ENCODE data around the gene LRP1B.
"Not testable (repeated sequence)": the region's sequence is repeated elsewhere in the genome, so short reads cannot be mapped to it uniquely, and the experiment has no call there.

The LRP1B gene

DNA sequence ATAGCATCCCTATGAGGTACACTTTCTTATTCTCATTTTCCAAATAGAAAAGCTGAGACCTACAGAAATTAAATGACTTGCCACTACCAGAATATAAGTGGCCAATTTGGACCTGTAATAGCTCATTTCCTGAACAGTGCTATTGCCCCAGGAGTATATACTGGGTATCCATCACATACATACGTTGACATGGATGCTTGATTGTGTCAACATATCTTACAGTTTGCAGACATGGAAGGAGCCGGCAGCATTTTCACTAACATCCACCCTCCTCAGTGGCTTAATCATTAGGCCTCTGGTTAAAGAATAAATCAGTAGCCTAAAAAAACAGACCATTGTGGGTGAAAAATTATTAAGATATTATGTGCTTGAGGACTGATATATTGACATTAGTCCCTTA, 829.3 kb downstream of the LRP1B start:
- DNase-seq (ENCODE audit: extremely low spot score, insufficient read length, low read depth) = no peak
- FAIRE-seq = no peak

DNA sequence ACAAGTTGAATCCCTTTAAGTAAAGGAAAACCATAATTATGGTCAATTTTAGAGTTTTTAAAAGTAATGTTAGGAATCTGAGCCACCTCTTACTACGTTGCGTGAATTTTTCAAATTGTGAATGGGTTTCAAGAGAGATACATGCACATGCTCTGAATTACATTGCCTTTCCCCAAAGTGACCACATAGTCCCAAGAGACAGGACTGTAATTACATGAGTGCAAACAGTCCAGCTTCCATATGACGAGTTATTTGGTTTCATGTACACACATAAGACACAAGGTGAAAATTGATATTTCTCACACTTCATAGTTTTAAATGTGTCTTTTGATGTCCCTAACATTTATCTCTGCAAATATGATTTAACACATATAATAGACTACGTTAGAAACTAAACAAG, 850.8 kb downstream of the LRP1B start:
- no peak for FAIRE-seq
- DNase-seq (ENCODE audit: extremely low spot score, insufficient read length, low read depth) = no peak

DNA sequence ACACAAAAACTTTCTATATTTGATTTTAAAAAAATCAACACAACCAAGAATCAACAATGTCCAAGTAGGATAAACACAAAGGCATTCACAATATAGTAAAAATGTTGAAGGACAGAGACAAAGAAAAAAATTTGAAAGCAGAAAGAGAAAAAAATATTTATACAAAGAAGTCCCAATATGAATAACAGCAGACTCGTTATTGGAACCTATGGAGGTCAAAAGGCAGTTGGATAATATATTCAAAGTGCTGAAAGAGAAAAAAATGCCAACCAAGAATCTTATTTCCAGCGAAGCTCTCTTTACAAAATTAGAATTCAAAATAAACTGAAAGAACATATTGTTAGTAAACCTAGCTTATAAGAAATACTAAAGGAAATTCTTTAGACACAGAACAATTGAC, 859.5 kb downstream of the LRP1B start:
- FAIRE-seq (no peak), DNase-seq (ENCODE audit: extremely low spot score, insufficient read length, low read depth) (no peak)

DNA sequence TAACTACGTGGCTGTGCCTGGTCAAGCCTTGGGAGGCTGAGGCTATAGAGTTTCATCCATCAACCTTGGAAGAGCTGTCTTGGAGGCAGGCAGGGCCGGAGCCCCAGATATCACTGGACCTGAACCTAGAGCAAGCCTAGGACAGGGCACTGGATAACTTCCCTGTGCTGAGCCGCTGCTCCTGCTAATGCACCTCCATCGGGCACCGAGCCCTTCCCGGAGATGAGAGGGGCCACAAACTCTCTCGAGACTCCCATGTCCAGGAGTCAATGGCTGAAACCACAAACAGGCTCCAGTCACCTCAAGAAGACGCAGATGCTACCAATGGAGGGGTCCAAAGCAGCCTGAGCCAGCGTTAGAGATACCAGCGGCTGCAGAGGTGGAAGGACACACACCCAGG, 866.0 kb downstream of the LRP1B start:
- DNase-seq (ENCODE audit: extremely low spot score, insufficient read length, low read depth) (no peak), FAIRE-seq (no peak)

DNA sequence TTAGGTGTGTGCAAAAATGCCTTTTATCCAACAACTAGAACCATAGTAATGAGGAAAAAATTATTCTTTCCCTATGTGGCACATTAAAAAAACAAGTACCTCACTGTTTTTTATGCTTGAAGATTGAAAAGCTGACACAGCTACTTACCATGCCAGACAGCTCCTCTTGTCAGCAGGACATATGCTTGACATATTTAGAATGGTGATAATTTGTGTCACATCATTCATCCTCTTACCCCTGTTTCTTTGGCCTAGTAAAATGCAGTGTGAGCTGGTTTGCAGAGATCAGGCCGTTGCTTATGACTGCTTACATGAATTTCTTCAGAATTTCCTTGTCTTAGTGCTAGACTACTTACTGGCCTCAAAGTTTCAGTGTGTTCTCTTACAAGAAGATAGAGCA, 869.9 kb downstream of the LRP1B start:
- DNase-seq (ENCODE audit: extremely low spot score, insufficient read length, low read depth) (no peak), FAIRE-seq (no peak)

DNA sequence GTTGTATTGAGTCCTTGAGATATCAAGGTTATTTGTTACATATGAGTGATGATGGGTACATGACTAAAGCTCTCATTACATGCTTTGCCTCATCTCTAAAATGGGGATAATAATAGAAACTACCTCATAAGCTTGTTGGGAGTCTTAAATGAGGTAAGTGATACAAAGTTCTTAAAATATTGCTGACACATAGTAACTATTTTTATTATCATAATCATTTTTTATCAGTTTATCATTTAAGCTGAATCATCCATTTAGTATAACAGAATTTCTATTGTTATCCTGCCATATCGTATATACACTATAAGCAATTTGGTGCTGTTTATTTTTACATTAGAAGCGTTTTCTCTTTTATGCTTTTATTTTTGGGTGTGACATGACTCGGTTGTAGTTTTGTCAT, 871.1 kb downstream of the LRP1B start:
- FAIRE-seq (no peak), DNase-seq (ENCODE audit: extremely low spot score, insufficient read length, low read depth) (no peak)

DNA sequence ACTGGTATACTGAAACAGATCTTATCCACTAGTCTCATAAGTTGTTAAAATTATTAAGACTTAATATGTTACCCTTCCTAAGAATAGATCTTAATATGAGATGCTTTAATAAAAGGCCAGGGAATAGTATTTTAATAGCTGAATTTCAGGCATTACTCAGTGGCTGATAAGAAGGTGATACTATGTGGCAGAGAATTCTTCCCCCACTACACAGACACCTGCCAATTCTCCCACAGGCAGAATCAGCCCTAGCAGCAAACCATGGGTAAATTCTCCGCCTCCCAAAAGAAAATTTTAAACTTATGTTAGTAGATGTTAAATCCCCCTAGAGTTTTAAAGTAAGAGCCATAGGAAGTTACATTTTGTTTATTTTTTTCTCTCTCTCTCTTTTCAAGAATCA, 888.8 kb downstream of the LRP1B start:
- DNase-seq (ENCODE audit: extremely low spot score, insufficient read length, low read depth) = no peak
- no peak for FAIRE-seq

DNA sequence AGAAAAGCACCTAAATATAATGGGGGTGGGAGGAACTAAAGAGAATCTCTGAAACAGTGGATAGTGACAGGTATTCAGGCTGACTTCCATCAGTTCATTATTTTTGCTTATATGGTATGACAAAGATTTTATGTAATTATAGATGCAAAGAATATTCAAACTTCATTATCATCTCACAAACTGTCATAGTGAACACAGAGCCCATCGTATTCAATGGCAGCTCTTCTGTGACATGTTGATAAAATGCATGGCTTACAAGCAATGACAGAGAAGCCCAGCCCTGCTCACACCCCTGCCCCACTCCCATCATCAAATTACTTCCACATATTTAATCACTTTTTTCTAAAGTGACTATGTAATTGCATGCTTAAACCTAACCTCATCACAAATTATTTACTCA, 904.3 kb downstream of the LRP1B start:
- FAIRE-seq (no peak), DNase-seq (ENCODE audit: extremely low spot score, insufficient read length, low read depth) (no peak)

DNA sequence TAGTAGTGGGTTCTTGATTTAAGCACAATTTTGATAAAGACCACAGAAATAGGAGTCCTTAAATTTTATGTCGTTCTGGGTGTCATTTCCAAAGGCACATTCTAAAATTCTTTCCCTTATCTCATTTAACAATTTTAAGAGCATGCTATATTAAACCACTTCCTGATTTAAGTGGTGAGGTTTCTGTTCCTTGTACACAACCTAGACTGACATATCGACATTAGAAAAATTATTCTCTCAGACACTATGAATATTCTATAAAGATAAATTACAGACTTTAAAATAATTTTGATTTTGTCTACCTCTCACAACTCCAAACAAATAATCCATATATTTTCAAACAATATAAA, 923.8 kb downstream of the LRP1B start:
- no peak for FAIRE-seq
- no peak for DNase-seq (ENCODE audit: extremely low spot score, insufficient read length, low read depth)

DNA sequence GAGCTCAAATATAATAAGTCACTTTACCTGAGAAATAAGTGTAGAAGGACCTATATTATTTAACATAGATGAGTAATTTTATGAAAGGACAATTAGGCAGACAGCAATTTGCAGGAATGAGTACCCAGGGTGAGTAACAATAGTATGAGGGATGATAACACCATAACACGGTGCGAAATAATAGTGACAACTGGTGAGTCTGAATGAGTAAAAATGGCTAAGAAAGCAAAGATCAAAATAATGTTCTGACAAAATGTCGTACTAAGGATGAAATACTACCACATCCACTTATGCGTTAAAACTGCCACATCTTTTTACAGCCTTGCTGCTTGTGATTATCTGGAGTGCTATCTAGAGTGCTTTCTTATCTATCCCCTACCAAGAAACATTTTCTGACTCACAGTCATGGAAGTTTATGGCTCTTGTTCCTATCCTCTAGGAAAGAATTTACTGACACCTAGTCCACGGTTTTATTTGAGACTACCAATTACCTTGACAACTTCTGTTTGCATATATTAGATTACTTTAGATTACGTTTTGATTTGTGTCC, 929.7 kb downstream of the LRP1B start:
- no peak for DNase-seq (ENCODE audit: extremely low spot score, insufficient read length, low read depth)
- no peak for FAIRE-seq

DNA sequence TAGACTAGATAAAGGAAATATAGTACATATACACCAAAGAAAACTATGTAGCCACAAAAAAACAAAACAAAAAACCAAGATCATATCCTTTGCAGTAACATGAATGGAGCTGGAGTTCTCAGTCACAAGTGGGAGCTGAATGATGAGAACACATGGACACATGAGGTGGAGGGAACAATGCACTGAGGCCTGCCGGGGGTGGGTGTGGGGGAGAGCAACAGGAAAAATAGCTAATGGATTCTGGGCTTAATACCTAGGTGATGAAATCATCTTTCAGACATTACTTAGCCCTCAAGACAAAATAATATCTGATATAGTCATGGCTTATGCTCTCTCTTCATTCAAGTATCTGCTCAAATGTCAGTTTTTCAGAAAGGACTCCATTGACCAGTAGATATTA, 930.6 kb downstream of the LRP1B start:
- DNase-seq (ENCODE audit: extremely low spot score, insufficient read length, low read depth) (no peak), FAIRE-seq (no peak)

DNA sequence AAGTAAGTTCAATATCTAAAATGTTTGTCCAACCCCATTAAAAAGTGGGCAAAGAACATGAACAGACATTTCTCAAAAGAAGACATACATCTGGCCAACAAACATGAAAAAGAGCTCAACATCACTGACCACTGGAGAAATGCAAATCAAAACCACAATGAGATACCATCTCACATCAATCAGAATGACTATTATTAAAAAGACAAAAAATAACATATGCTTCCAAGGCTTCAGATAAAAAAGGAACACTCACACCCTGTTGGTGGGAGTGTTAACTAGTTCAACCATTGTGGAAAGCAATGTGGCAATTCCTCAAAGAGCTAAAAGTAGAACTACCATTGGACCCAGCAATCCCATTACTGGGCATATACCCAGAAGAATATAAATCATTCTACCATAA, 931.1 kb downstream of the LRP1B start:
- FAIRE-seq = no peak

DNA sequence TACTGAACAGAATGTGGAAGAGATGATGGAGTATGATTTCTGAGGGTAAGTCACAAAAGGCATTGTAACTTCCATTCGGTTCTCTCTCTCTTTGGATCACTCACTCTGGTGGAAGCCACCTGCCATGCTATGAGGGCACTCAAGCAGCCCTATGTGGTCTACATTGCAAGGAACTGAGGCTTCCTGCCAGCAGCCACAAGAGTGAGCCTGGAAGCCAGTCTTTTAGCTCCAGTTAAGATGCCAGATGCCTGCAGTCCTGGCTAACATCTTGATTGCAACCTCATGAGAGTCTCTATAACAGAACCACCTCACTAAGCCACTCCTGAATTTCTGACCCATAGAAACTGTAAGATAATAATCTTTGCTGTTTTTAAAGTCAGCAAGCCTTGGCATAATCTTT, 935.7 kb downstream of the LRP1B start:
- DNase-seq (ENCODE audit: extremely low spot score, insufficient read length, low read depth) (no peak), FAIRE-seq (no peak)

More for the DNA sequence above, 931.1 kb downstream of the LRP1B start:
- DNase-seq (ENCODE audit: extremely low spot score, insufficient read length, low read depth) = no peak

DNA sequence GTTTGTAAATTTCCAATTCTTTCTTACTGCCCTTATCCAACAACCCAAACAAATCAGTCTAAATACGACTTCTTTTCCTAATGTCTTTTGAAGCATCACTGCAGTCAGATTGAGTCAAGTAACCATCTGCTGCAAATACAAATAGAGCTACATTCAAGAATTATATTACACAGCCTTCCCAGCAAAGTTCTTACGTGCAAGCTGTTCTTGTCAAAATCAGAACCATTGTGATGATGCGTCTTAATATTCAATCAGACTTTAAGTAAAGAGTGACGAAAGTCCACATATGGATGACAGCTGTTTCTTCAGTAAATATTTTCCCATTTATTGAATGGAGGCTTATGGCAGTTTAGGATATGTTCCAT, 943.8 kb downstream of the LRP1B start:
- FAIRE-seq (no peak), DNase-seq (ENCODE audit: extremely low spot score, insufficient read length, low read depth) (no peak)

DNA sequence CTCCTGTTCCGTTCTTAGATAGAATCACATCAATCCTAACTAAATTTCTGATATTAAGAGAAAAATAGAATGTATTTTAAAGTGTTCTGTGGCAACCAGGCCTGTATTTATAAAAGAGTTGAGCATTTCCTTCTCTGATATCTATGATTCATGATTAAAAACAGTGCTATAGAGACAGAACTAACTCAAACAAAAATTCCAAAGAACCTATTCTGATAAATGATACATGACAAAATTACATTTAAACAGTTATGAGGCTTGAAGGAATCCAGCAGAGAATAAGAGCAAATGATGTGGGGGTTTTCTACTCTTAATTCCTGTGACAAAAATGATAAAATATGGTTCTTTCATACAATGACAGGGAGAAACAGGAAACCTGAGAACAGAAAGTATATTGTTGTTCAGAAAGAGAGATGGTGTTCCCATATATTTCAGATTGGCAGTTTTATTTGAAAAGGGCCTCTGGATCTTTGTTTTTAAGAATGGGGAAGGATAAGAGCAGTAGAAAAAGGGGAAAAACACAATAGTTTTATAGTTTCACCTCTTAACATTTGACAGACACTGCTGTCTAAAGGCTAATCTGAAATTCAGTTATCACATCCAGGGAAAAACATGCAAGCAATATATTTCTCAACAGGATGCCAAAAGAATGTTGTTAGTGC, 944.3 kb downstream of the LRP1B start:
- no peak for FAIRE-seq
- no peak for DNase-seq (ENCODE audit: extremely low spot score, insufficient read length, low read depth)

DNA sequence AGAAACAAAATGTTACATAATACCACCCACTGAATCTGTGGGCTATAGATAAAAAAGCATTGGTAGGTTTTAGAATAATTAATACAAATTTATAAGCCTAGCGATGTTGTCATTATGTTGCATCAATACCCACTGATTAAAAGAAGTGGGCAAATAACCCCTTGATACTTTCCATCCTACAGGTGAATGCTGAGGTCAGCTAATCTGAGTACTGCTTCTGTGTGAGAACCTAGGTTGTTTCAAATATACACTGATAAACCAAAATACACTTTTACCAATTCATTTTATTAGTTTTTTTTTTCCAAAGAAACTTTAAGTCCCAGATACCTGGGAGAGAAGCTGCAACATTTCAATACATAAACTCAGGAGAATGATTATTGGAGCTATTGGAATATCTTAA, 948.6 kb downstream of the LRP1B start:
- FAIRE-seq (no peak), DNase-seq (ENCODE audit: extremely low spot score, insufficient read length, low read depth) (no peak)

DNA sequence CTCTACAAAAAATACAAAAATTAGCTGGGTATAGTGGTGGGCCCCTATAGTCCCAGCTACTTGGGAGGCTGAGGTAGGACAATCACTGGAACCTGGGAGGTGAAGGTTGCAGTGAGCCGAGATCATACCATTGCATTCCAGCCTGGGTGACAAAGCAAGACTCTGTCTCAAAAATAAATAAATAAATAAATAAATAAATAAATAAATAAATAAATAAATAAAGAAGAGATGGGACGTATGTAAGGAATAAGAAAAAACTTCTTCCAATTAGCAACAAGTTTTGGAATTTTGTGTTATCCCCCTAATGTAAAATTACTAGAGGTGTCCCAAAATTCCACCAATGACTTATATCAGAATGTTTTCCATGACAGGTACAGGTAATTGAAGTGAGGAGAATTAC, 961.7 kb downstream of the LRP1B start:
- not testable (repeated sequence) for FAIRE-seq; DNase-seq (ENCODE audit: extremely low spot score, insufficient read length, low read depth)

DNA sequence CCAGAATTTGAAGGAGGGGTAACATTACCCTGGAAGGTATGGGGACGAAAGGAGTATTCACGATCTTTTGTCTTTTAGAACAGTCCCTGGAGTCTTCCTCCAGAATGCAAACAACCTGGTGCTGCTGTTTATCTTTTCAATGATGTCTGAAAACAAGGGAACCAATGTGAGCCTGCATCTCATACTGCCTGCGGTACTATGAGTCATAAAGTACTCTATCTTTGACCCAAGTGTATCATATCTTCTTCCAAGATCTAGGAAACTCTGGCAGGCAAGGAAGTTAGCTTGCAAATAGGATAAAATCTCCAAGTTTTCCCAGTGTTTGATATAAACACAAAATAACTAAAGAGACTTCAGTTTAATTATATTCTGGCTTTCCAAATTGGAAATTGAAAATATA, 968.5 kb downstream of the LRP1B start:
- DNase-seq (ENCODE audit: extremely low spot score, insufficient read length, low read depth) = no peak
- FAIRE-seq = no peak

DNA sequence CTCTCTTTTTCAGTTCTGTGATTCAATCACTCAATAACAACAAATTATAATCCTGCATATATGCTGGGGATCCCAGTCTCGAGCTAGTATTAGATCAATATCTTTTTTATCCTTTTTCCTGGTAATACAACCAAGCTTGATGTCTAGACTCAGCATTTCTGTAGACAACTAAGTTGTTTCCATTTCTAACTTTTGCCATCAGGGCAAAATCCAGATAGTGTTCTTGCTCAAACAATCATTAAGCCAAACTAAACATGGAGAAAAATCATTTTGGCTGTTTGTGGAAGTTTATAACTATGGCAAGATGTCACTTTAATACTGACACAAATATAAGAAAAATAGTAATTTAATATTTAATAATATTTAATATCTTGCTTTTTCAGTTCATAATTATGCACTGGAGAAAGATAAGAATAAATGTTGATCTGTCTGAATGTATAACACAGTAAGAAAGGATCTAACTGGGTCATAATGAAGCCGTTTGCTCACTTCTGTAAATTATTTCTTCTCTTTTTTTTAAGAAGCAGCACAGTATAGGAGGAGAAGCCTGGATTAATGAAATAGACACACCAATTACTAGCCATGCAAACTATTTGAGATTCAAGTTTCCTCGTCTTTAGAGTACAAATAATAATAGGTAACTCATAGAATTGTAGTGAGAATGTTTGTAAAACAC, 979.1 kb downstream of the LRP1B start:
- no peak for FAIRE-seq

DNA sequence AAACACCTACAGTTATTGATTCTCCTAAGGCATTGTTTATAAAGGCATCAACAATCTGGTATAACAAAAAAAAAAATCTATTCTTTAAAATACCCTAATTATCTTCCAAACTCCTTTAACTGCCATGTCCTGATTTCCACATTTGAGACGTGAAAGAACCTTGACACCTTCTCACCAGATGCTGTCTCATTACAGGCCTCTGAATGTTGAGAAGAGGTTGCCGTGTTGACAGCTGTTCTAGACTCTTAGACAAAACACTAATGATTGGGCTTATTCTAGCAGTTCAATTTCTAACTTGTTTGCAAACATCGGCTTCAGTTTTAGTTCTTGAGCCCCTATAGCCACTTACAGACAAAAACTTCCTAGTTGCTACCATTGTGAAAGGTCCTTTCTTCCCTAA, 988.8 kb downstream of the LRP1B start:
- no peak for FAIRE-seq
- DNase-seq (ENCODE audit: extremely low spot score, insufficient read length, low read depth) = no peak

More for the DNA sequence above, 979.1 kb downstream of the LRP1B start:
- DNase-seq (ENCODE audit: extremely low spot score, insufficient read length, low read depth) = no peak

DNA sequence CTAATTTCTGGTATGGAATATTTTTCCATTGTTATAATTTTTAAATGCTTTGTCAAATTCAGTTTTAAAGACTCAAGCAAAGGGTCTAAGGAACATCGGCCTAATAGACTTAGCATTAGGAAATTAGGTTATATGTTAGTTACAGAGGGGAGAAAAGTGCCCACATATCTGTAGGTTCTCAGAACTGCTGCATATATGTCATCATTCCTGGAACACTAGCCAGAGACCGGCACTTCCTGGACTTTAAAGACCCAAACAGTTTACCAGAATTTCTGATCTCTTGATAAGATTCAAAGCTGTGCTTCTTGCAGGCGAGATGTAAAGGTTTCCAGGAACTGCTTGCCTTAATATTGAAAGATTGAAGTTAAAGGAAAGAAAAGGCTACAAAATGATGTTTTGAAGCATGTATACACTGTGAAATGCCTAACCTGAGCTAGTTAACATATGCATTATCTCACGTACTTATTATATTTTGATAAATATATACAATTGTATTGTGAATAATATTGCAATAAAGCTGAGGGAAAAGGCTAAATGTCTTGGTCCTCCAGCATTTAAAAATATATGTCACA, 993.6 kb downstream of the LRP1B start:
- DNase-seq (ENCODE audit: extremely low spot score, insufficient read length, low read depth) = no peak
- FAIRE-seq = no peak

DNA sequence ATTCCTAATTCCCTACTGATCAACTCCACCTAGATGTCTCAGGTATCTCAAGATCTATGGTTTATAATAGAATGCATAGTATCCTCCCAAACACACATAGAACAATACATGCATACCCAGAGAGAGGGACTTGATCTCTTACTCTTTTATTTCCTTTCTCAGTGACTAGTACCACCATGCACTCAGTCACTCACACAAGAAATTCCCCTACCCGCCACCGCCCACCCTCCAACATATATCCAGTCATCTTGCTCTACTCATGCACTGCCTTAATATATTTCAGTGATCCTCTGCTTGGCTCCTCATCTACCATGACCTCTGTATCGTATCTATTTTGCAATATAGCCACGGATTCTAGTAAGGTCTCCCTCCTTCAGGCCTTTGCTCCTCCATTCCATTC, 996.9 kb downstream of the LRP1B start:
- FAIRE-seq (no peak), DNase-seq (ENCODE audit: extremely low spot score, insufficient read length, low read depth) (no peak)

Data from GM18507 (cell line).